Stromal cell of bone marrow (primary cell): ENCODE results near the gene MCTP2.

Experiments used
- DNase-seq: peaks from one replicate; pipeline ENCODE4 v3.0.0-alpha.2; 2012; ENCODE audit warnings: low read depth

Gene MCTP2

GRCh38 chr15:94263341-94264273, 32.2 kb downstream of the MCTP2 start:
- DNase-seq, result peak; percentile 28

- DNase-seq, result no peak
Observed at GRCh38 chr15:94265009-94265408, 33.6 kb downstream of the MCTP2 start.

GRCh38 chr15:94265982-94266381, 34.6 kb downstream of the MCTP2 start:
- DNase-seq, result no peak

GRCh38 chr15:94266789-94267188, 35.4 kb downstream of the MCTP2 start:
- DNase-seq, result no peak

GRCh38 chr15:94269954-94270353, 38.6 kb downstream of the MCTP2 start:
- DNase-seq, result no peak

- no peak for DNase-seq
Observed at GRCh38 chr15:94270570-94270969, 39.2 kb downstream of the MCTP2 start.

- DNase-seq, result no peak
Observed at GRCh38 chr15:94272251-94272898, 41.0 kb downstream of the MCTP2 start.

- no peak for DNase-seq
Observed at GRCh38 chr15:94273826-94274225, 42.5 kb downstream of the MCTP2 start.

GRCh38 chr15:94274745-94275144, 43.4 kb downstream of the MCTP2 start:
- DNase-seq, result no peak

GRCh38 chr15:94277485-94277884, 46.1 kb downstream of the MCTP2 start:
- no peak for DNase-seq

GRCh38 chr15:94279736-94280135, 48.4 kb downstream of the MCTP2 start:
- no peak for DNase-seq

- DNase-seq, result no peak
Observed at GRCh38 chr15:94280301-94280700, 48.9 kb downstream of the MCTP2 start.

- peak; percentile 78 for DNase-seq
Observed at GRCh38 chr15:94282269-94283250, 51.2 kb downstream of the MCTP2 start.

- no peak for DNase-seq
Observed at GRCh38 chr15:94286583-94286982, 55.2 kb downstream of the MCTP2 start.

GRCh38 chr15:94287794-94288246, 56.5 kb downstream of the MCTP2 start:
- no peak for DNase-seq

- no peak for DNase-seq
Observed at GRCh38 chr15:94290730-94291129, 59.4 kb downstream of the MCTP2 start.

- DNase-seq, result no peak
Observed at GRCh38 chr15:94293411-94294402, 62.3 kb downstream of the MCTP2 start.

- DNase-seq, result no peak
Observed at GRCh38 chr15:94294556-94294955, 63.2 kb downstream of the MCTP2 start.

GRCh38 chr15:94295275-94295674, 63.9 kb downstream of the MCTP2 start:
- no peak for DNase-seq

- DNase-seq, result no peak
Observed at GRCh38 chr15:94296717-94297116, 65.4 kb downstream of the MCTP2 start.

GRCh38 chr15:94297558-94297957, 66.2 kb downstream of the MCTP2 start:
- no peak for DNase-seq
